Liver (tissue), 9 donors: ENCODE measurements around the gene DTD1. TPM values are rescaled to one million over a fixed set of nuclear protein-coding genes. Genes with fewer than 3 reads are reported as not detected.

Experiments
- DNase-seq: peaks from one replicate; pipeline ENCODE4 v3.0.0-alpha.2; 2017; ENCODE audit warnings: low spot score
- H3K27ac ChIP-seq, 2 donors: one replicate each; pipeline ENCODE4 v1.7.0; 2013; ENCODE audit warnings: inconsistent platforms in 2 of 2, low read length in 2 of 2, control low read depth in 1 of 2, low read depth in 1 of 2, mild to moderate bottlenecking in 1 of 2
- H3K27me3 ChIP-seq, 4 donors: one replicate each; pipeline versions ENCODE4 v1.6.1 to v1.7.0; 2013; ENCODE audit warnings: low read length in 3 of 4, inconsistent platforms in 1 of 4, mild to moderate bottlenecking in 1 of 4, moderate library complexity in 1 of 4; ENCODE audit not compliant: control insufficient read depth in 4 of 4, insufficient read depth in 4 of 4
- H3K36me3 ChIP-seq, 4 donors: one replicate each; pipeline versions ENCODE4 v1.6.1 to v1.7.0; 2013; ENCODE audit warnings: low read length in 3 of 4, mild to moderate bottlenecking in 3 of 4, low read depth in 1 of 4, moderate library complexity in 1 of 4; ENCODE audit not compliant: control insufficient read depth in 4 of 4, insufficient read depth in 3 of 4
- H3K4me1 ChIP-seq, 4 donors: one replicate each; pipeline versions ENCODE4 v1.6.1 to v1.7.0; 2013; ENCODE audit warnings: low read length in 3 of 4, mild to moderate bottlenecking in 3 of 4, moderate library complexity in 1 of 4; ENCODE audit not compliant: control insufficient read depth in 4 of 4, insufficient read depth in 4 of 4
- H3K4me3 ChIP-seq, 3 donors: one replicate each; pipeline versions ENCODE4 v1.6.1 to v1.7.0; 2013; ENCODE audit warnings: low read length in 3 of 3, control low read depth in 1 of 3, low read depth in 1 of 3, mild to moderate bottlenecking in 1 of 3
- H3K9ac ChIP-seq, 2 donors: one replicate each; pipeline ENCODE4 v1.7.0; 2013; ENCODE audit warnings: low read length in 2 of 2, mild to moderate bottlenecking in 2 of 2, moderate library complexity in 2 of 2, control low read depth in 1 of 2, low read depth in 1 of 2
- H3K9me3 ChIP-seq, 4 donors: one replicate each; pipeline versions ENCODE4 v1.6.1 to v1.7.0; 2013; ENCODE audit warnings: low read length in 3 of 4; ENCODE audit not compliant: control insufficient read depth in 4 of 4
- ATF3 ChIP-seq: IDR thresholded peaks from 2 replicates; pipeline ENCODE4 v1.6.1; 2016; ENCODE audit warnings: antibody characterized with exemption
- CTCF ChIP-seq: fragments of 150-350 bp; IDR thresholded peaks from 2 replicates; pipeline ENCODE4 v1.5.1; 2017; ENCODE audit warnings: improper control_type of control experiment, low read depth, low read length; ENCODE audit not compliant: missing input control
- EGR1 ChIP-seq, 2 donors: IDR thresholded peaks; 2 replicates each; pipeline ENCODE4 v1.6.1; 2016 to 2018; ENCODE audit warnings: antibody characterized with exemption in 2 of 2, low read depth in 2 of 2
- FOXA1 ChIP-seq: IDR thresholded peaks from 2 replicates; pipeline ENCODE4 v1.6.1; 2016; ENCODE audit warnings: antibody characterized with exemption
- FOXA2 ChIP-seq: IDR thresholded peaks from 2 replicates; pipeline ENCODE4 v1.6.1; 2016; ENCODE audit warnings: antibody characterized with exemption
- GABPA ChIP-seq, 2 donors: IDR thresholded peaks in 1 of 2; conservative IDR thresholded peaks in 1 of 2; 2 replicates each; pipeline ENCODE4 v1.6.1; 2016; ENCODE audit warnings: antibody characterized with exemption in 2 of 2, mild to moderate bottlenecking in 1 of 2, moderate library complexity in 1 of 2
- HNF4A ChIP-seq, 2 donors: conservative IDR thresholded peaks; 2 replicates each; pipeline ENCODE4 v1.6.1; 2016; ENCODE audit warnings: antibody characterized with exemption in 2 of 2, mild to moderate bottlenecking in 2 of 2
- HNF4G ChIP-seq: IDR thresholded peaks from 2 replicates; pipeline ENCODE4 v1.6.1; 2016; ENCODE audit warnings: antibody characterized with exemption
- JUND ChIP-seq, 2 donors: IDR thresholded peaks; 2 replicates each; pipeline ENCODE4 v1.6.1; 2016; ENCODE audit warnings: antibody characterized with exemption in 2 of 2
- MAX ChIP-seq: IDR thresholded peaks from 2 replicates; pipeline ENCODE4 v1.6.1; 2016; ENCODE audit warnings: antibody characterized with exemption
- NR2F2 ChIP-seq: IDR thresholded peaks from 2 replicates; pipeline ENCODE4 v1.6.1; 2016; ENCODE audit warnings: antibody characterized with exemption
- RAD21 ChIP-seq, 2 donors: IDR thresholded peaks; 2 replicates each; pipeline ENCODE4 v1.6.1; 2016; ENCODE audit warnings: antibody characterized with exemption in 2 of 2, mild to moderate bottlenecking in 2 of 2
- REST ChIP-seq: IDR thresholded peaks from 2 replicates; pipeline ENCODE4 v1.6.1; 2016; ENCODE audit warnings: antibody characterized with exemption, mild to moderate bottlenecking
- RXRA ChIP-seq, 2 donors: IDR thresholded peaks; 2 replicates each; pipeline ENCODE4 v1.6.1; 2017 to 2018; ENCODE audit warnings: antibody characterized with exemption in 2 of 2, mild to moderate bottlenecking in 1 of 2
- SP1 ChIP-seq: IDR thresholded peaks from 2 replicates; pipeline ENCODE4 v1.6.1; 2018; ENCODE audit warnings: antibody characterized with exemption, mild to moderate bottlenecking
- TAF1 ChIP-seq: conservative IDR thresholded peaks from 2 replicates; pipeline ENCODE4 v1.6.1; 2016; ENCODE audit warnings: antibody characterized with exemption, mild to moderate bottlenecking
- YY1 ChIP-seq: IDR thresholded peaks from 2 replicates; pipeline ENCODE4 v1.6.1; 2016; ENCODE audit warnings: antibody characterized with exemption, mild to moderate bottlenecking
- ZBTB33 ChIP-seq: IDR thresholded peaks from 2 replicates; pipeline ENCODE4 v1.6.1; 2016; ENCODE audit warnings: antibody characterized with exemption
- WGBS: extraction: QIAGEN DNeasy Blood & Tissue Kit; methylation state at CpG from one replicate; pipeline ENCODE4 v1.1.7; 2013; 5-methylcytosine and 5-hydroxymethylcytosine counted together
- polyA plus RNA-seq, 2 donors: library from polyadenylated mRNA; stranded (reverse) in 1 of 2; unstranded in 1 of 2; fragments of 200-250 nt in 1 of 2; fragments of >200 nt in 1 of 2; fragmentation: Nextera tagmentation in 1 of 2; extraction: Ambion mirVana in 1 of 2; gene quantifications; one replicate each; pipeline versions ENCODE4 v1.2.1 to v1.2.3, GENCODE V29; 2013 to 2015
- total RNA-seq, 2 donors: library from RNA; depleted of rRNA; stranded (reverse); fragments of >200 nt; gene quantifications; one replicate each; pipeline ENCODE4 v1.2.3, GENCODE V29; 2014
- donor health status: healthy.
- donor health status: healthy.
- donor health status: healthy.
- donor health status: healthy.
- donor health status: healthy.

Gene DTD1
- total and polyA plus RNA-seq, 4 donors, result 7.8 to 11.3 (median 10.1) TPM

- 85% methylated on average over 4 of the region's 4 CpGs for WGBS
- DNase-seq, result no peak
- H3K27me3 ChIP-seq, result peaks cover 0 to 7% (median 0%) of the 10 kb centered on the region in 4 donors
- no peak overlapping the region for H3K27ac ChIP-seq
- H3K9ac ChIP-seq, result no peak overlapping the region
- no peaks in the 10 kb centered on the region for H3K9me3 ChIP-seq
- H3K4me3 ChIP-seq, result no peak overlapping the region
- no peaks in the 10 kb centered on the region for H3K4me1 ChIP-seq
- no peaks in the 10 kb centered on the region for H3K36me3 ChIP-seq
- TF ChIP-seq NR2F2, result no peak
- no peak for TF ChIP-seq ZBTB33
- TF ChIP-seq JUND (IDR thresholded peaks at IDR 0.05), result no peak
- TF ChIP-seq EGR1 (IDR thresholded peaks at IDR 0.05; ENCODE audit: low read depth in 2 of 2), result no peak
- TF ChIP-seq CTCF, result no peak
- TF ChIP-seq RXRA (IDR thresholded peaks at IDR 0.05), result no peak
- no peak for TF ChIP-seq FOXA1
- TF ChIP-seq RAD21 (IDR thresholded peaks at IDR 0.05), result no peak
- no peak for TF ChIP-seq GABPA (IDR thresholded peaks at IDR 0.05 in 1 of 2, conservative IDR thresholded peaks at IDR 0.05 in 1 of 2)
- TF ChIP-seq HNF4G, result no peak
- TF ChIP-seq YY1, result no peak
- TF ChIP-seq SP1, result no peak
- TF ChIP-seq MAX, result no peak
- no peak for TF ChIP-seq REST
- no peak for TF ChIP-seq FOXA2
- no peak for TF ChIP-seq TAF1
- TF ChIP-seq ATF3, result no peak
- no peak for TF ChIP-seq HNF4A (conservative IDR thresholded peaks at IDR 0.05)
These were observed 218.0 kb downstream of the DTD1 start for GRCh38 chr20:18805881-18806280.
